Measurements from ENCODE around the gene KRT222.

KRT222 gene

DNA sequence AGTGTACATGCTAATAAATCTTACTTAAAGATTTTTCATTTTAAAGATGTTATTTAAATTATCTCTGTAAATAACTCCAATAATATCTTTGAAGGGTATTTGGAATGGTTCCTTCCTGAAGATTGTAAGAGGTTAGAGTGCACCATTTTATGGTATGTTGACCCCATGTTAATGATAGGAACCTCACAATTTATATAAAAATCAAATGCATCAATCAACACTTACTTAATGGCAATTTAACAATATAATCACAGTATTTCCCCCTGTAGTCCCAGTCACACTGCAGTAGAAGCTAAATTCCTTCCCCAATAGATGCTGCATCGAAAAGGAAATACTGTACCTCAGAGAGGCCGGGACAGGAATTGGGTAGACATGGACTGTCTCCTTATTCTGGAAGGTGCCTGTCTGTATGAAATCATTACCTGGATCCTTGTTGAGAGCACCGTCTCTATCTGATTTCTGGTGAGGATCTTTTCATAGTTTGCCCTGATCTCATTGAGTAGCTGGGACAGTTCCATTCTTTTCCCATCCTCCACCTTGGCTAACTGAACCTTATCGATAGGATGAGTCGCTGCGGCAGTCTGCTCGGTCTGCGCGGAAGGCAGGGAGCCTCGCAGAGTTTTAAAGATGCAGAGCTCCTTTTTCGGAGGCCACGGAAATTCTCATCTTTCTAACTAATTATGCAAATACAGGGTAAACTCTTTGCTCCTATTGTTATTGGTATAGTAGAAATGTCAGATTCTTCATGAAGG, at the start of gene KRT222:
Gene KRT222, minus strand, starts transcription at position 596 of the 752 bp plus-strand sequence. Its CDS starts 78 bp downstream, at position 518.
- DNase-seq = no peak

DNA sequence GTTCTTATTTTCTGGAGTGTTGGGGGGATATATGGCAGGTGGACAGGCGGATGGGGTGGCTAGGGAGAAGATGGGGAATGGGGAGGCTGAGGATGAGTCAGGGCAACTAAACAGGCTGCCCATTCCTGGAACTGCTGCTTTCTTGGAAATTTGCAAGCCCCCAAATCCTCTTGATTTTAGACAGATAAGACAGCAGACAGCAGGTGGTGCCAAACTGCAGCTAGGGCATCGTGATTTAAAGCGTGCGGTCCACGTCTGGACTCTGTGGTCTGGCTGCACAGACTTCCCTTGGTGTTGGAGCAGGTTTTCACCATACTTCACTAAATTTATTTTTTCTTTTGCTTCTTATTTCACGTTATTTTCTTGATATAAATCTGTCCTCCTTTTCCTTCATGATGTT, 49.5 kb upstream of the KRT222 start:
- no peak for DNase-seq

DNA sequence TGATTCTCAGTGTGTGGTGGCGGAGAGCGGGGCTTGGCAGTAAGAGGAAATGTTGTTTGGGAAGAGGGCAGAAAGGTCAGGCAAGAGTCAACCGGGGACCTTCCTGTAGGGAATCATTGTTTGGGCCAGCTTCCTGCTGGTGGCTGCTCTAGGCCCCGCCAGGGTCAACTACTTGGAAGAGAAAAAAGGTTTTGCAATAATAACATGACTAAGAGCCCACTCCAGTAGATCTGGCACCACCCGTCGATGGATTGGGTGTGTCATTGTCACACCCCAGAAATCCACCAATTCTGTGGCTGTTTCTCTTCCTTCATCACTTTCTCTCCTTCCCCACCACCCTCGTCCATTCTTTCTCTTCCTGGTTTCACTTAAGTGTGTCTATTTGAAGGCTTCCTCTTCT, 42.8 kb upstream of the KRT222 start:
- no peak for DNase-seq

DNA sequence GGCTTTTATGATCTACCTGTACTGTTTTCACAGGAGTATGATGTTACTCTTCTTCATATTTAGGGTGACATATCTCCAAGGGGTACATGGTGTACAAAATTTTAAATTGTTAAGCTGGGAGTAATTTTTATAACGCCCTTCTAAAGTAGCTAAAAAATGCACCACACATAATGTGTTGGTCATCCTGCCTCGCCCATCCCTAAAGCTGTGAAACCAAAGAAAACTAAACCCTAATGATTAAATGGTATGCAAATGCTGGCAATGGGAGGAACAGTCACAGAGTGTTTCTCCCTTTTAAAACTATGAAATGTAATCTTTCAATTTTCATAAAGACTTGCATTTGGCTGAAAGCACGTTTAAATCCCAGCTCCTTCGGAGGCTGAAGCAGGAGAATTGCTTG, 40.6 kb upstream of the KRT222 start:
- DNase-seq = no peak

DNA sequence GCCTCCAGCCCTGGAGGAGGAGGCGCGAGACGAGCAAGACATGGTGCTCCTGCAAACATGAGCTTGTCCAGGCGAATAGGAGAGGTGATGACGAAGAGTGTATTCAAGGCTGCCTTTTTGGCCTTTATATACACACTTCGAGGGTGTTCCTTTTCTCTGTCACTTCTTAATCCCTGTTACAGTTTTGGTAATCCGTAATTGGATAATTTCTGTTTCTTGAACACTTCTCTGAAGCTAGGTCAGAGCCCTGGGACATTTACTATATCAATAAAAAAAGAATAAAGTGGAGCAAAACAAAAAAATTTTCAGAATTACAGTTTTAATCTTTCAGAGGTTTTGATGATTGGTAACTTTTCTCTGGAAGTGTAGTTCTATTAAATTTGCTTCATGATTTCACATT, 38.7 kb upstream of the KRT222 start, which contains the start of gene KRT24:
Gene KRT24, minus strand, starts transcription at position 101 of the 400 bp plus-strand sequence. Its CDS starts 59 bp downstream, at position 42.
- peak; percentile 56 for DNase-seq

DNA sequence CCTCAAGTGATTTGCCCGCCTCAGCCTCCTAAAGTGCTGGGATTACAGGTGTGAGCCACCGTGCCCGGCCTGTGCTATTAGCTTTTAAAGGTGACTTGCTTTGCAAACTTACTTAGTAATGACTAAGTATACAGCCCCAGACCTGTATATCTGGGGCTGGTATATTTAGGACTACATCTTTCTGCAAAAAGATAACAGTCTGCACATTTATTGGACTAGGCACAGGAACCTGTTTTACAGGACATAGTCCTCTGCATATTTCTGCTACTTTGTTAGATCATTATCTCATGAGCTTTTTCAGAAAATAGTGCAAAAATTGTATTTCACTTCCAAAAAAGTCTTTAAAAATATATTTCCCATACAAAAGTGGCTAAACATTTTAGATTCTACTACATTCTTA, 37.3 kb upstream of the KRT222 start:
- DNase-seq = no peak

DNA sequence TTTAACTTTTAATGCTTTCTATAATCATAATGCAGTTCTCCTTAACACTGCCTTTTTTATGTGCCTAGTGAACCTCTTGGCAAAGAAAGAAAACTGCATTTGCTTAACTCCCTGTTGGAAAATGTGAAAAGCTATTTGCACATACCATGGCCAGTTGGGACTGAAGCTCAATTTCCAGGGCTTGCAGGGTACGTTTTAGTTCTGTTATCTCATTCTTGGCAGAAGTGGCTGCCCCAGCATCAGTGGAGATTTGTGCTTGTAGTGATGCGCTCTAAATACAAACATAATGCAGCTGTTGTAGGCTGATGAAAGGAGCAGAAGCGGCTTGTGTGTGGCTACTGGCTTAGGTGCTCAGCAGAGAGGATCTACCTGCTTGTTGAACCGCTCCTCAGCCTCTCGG, 34.9 kb upstream of the KRT222 start:
- DNase-seq = no peak

DNA sequence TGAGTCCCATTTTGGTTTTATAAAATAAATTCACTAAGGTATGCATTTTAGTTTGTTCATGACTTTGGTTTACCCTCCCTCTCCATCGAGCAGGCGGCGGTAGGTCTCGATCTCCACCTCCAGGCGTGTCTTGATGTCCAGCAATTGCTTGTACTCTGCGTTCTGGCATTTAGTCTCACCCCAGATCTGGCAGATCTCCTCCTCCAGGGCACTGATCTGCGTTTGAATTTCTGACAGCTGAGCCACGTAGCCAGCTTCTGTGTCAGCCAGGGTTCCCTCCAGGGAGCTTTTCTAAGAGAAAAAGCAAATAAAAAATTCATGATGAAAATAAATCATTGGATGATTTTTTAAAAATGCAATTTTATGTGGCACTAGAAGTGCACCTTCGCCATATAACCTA, 34.4 kb upstream of the KRT222 start:
- no peak for DNase-seq

DNA sequence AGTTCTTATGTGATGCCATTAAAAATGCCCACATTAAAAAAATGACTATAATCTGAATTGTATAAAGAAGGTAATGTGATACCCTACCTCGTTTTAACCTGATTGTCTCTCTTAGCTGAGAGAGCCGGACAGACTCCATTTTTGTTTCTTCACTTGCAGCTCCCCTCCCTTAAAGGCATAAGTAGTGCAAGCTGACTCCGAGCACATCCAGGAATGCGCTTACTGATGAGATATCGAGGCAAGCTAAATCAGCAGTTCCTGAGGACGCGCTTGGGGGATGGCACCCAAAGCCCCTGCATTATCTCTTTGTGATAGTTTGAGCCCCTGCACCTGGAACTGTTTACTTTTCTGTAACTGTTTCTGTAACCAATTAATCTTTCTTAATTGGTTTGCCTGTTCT, 32.3 kb upstream of the KRT222 start:
- DNase-seq = peak; percentile 50

DNA sequence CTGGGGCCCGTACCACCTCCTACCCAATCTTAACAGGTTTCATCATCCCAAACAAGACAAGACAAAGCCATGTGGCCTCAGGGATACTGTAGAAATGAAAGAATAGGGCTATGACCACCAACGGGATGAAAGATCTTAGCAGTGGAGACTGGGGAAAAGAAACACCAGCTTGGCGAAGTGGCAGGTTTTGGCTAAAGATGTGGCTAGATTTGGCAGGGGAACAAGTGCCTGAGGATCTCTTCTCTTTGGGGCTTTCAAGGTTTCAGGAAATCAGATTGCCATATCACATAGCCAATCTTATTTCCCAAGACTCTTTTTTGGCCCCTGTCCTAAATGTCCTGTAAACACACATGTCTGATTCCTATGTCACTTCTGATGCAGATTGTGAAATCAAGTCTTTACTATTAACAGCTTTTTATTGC, 31.7 kb upstream of the KRT222 start:
- DNase-seq = no peak

DNA sequence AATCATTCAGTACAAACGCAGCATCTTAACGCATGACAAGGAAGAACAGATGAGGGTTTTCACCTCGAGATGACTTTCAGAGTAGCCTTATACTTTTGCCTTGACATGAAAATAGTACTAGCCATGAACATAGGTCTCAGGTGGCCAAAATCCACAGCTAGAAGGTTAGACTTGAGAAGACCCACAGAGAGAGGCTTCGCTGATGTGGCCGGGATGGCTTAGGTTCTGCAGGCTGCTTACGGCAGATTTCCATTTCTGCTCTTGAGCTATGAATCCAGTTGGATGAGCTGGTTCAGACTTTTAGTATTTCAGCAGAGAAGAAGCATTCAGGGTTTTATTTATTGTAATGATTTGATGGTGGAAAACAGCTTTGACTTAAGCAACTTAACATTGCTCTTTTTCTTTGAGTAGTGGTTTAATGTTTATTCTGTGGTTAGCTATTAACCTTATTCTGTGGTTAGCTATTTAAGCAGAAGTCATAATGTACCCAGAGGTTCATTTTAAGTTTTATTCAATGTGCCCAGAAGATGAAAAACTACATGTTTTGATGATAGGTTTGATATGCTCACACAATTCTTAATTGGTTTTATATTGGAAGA, 31.0 kb upstream of the KRT222 start:
- no peak for DNase-seq

DNA sequence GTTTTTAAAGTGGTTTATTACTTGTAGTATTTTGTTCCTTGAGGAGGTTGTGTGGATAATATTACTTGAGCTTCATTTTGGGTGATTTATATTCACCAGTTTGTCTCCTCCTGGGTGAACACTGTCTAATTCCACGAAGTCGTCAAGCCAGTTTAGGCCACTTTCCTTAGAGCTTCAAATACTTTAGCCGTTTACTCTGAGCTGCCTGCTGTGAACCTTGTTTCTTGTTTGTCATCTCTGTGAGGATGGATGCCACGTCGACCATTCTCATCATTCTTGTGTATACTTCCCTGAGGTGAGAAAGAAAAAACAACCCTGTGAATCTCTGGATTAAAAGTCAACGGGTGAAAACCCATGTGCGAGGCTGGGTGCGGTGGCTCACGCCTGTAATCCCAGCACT, 29.6 kb upstream of the KRT222 start:
- no peak for DNase-seq

DNA sequence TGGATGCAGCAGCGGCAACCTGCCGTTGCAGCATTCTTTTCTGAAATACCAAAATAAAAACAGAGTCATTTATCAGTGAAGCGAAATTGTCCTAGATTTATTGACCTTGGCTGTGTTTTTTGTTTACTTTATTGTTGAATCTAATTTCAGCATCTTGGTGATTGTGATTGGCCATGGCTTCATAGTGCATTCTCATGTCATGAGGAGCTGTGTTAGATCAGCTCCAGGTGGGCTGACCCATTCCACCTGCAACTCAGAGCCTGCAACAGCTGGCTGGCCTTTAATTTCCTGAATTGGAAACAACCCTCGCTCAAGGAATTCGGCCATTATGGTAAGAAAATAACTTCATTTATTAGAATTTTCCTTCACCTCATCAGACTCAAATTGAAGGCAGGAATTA, 22.1 kb upstream of the KRT222 start:
- DNase-seq = no peak

DNA sequence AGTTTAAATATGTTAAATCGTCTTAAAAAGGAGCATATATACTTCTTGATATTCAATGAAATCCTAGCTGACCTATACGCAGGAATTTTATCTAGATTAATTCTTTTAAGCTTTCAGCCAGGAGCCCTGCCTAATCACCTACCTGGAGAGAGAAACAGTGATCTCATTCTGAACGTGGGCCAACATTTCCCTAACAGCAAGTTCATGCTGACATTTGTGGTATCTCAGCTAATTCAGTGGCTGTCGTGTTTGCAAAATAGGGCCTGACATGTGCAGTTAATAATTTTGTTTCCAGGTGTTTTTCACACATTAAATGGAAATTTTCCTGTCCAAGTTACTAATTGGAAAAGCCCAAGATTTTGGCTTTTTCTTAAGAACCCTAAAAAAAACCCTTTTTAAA, 21.2 kb upstream of the KRT222 start:
- DNase-seq = no peak

DNA sequence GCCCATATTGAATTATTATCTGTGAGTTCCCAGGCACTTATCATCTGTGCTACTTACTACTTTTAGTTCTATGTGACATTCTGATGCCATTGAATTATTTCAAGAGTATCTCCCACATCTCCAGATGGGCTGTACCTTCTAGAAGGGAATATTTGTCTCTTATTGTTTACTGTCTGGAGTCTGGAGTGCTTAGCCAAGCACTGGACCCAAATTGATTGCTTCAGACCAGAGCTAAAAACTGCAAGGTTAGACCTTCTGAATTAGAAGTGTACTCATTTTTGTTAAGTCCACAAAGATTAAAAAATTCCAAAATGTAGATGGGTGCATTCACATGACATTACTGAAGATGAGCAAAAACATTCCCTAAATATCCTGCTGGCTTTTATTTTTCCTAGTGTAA, 16.0 kb upstream of the KRT222 start:
- DNase-seq = no peak

DNA sequence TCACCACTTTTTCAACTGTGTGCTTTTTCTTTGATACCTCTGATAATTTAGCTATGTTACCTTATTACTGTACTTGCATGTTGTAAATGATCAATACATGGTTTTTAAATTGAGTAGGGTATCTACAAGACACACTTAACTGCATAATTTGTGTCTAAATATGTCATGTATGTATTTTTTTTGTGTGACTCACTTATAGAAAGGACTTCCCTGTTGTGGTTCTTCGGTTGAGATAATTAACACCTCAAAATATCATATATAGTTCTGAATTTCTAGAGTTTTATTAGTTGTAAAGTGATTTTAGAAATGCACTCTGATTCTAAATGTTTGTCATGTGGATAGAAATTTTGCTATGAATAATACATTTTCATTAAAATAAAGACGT, 14.5 kb upstream of the KRT222 start:
- DNase-seq = no peak

DNA sequence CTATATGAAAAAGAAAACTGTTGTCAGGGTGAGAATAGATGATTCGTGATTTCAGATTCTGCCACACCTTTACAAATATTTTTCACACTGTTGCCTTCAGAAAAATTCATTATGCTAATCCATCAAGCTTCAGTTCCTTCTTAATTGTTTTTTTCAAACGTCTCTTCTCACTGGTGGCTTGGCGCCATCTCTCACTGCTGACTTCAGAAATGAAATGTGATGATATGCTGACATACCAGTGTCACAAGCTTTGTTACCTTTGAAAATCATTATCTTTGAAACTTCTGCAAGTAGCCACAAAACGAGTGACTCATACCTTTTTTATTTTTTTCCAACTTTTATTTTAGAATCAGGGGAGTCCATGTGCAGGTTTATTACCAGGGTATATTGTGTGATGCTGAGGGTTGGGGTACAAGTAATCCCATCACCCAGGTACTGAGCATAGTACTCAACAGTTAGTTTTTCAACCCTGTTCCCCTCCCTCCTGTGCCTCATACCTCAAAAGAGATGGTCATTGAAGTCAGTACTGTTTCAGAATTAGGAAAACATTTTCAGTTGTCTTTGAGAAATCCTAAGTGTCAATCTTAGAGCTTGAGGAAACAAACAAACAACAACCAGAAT, 14.0 kb upstream of the KRT222 start:
- DNase-seq = no peak

DNA sequence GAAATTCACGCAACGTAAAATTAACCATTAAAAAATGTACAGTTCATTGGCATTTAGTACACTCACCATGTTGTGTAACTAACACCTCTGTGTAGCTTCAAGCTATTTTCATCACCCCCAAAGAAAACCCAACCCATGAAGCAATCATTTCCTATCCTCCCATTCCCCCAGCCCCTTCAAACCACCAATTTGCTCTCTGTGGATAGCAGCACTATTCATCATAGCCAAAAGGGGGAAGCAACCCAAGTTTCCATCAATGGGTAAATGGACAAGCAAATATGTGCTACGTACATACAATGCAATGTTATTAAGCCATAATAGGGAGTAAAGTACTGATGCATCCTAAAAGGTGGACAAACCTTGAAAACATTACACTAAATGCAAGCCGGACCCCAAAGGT, 10.9 kb upstream of the KRT222 start:
- no peak for DNase-seq

DNA sequence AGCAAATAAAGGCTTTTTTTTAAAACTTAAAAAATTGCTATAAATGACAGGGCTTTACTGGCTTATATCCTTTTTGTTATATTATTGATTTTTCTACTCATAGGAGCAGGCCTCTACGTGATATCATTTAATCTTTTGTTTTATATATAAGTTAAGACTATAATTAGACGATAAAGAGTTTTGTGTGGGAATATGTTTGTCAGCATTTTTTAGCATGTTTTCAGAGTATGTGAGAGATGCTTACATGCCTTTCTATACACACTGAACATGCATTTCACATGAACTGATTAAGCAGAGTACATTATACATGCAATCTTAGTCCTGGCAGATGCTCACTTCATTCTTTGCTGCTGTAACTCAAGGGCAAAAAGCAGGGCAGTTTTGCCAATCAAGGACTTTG, 7.7 kb upstream of the KRT222 start:
- no peak for DNase-seq

DNA sequence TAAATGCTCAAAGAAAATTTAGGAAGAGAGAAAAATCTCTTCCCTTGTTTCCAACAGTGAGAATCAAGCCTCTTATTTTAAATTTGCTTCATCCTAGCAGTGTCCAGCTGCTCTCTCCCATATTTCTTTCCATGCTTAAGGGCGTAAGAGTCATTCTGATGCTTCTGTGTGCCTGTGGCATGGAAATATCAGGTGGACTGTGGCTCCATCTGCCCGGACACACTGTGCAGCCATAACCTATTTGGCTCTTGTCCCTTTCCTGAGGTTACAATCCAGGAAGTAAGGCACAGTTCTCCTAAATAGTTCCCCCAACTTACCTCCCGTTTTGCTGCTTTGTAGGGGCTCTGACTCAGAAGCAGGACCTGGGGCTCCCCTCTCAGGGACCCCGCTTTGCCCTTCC, 6.3 kb upstream of the KRT222 start:
- DNase-seq = no peak

DNA sequence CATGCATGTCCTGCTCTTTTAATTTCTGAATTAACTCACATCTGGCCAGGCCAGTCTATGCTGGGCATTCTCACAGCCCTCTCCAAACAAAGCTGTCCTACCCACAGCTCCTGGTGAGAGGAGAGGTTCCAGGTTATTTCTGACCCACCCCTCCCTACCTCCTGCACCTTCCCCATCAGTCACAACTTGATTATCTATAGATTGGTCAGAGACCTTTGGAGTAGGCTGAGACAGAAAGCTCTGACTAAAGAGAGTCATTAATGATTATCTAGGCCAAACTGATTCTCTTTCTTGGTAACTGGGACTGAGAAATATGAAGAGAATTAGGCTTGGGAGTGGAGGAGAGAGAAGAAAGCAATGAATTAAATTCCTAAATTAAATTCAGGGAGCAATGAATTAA, 1.4 kb upstream of the KRT222 start:
- no peak for DNase-seq

DNA sequence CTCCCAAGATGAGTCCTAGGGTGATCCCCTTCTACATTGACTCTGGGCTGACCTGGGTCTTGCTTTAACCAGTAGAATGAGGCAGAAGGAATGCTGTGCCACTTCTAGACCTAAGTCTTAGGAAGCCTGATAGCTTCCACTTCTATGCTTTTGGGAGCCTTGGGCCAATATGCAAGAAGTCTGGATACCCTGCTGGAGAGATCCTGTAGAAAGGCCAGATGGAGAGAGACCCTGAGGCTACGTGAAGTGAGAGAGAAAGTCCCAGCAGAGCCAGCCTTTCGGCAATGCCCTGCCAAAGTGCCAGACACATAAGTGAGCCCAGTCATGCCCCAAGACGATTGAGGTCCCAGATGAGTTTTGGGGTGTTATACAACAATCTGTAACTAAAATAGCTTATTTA, 1.7 kb downstream of the KRT222 start:
- peak; percentile 29 for DNase-seq

DNA sequence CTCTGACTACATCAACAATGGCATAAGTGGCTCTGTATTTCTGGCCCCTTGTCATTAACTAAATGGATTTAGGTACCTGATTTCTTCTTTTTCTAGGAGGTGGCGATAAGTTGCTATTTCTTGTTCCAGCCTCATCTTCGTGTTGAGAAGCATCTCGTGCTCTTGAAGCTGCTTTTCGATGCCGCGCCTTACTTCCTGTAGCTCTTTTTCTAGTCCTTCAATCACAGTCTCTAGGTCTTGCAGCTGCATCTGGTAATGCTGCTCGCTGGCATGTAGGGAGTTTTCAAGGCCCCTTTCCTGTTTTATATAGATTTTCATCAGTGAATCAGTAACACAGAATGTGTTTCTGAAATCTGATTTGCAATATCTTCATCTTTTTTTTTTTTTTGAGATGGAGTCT, 5.1 kb downstream of the KRT222 start:
- DNase-seq = no peak

DNA sequence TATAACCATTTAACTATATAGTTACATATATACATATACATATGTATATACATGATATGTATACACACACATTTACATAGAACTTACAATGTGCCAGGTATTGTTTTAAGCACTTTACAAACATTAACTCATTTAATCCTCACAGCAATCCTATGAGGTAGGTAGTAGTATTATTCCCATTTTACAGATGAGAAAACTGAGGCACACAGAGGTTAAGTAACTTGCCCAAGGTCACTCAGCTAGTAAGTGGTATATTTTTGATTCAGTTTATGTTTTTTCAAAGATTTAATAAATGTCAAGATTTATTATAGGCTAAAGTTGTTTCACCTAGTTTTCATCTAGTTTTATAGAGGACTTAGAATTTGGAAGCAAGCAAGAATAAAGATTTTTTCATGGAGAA, 6.6 kb downstream of the KRT222 start:
- DNase-seq = no peak

DNA sequence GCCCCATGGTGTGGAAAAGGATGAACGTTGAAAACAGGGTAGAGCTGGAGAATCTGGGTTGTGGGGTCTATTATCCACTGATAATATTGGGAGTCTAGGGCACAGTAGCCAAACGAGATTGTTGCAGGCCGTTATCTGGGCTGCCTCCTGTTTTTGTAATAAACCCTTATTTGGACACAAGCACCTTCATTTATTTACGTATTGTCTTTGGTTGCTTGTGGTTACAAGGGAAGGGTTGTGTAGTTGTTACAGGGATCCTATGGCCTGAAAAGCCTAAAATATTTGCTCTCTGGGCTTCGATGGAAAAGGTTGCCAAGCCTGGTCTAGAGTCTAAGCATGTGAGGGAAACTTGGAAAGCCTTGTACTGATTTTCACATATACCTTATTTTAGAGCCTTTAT, 13.0 kb downstream of the KRT222 start:
- DNase-seq = no peak

All from NCI-H82 (cell line).